Vagina (tissue), 2 donors: ENCODE data around the gene IRGQ.

Experiments
- POLR2AphosphoS5 ChIP-seq, 2 donors: sonication (generic); formaldehyde crosslinking; IDR thresholded peaks; one replicate each; pipeline ENCODE4 v1.9.0; 2017; ENCODE audit warnings: antibody characterized with exemption in 2 of 2, mild to moderate bottlenecking in 2 of 2, low read depth in 1 of 2; ENCODE audit not compliant: insufficient read depth in 1 of 2
- TF ChIP-seq, protein P1 (sequence below), 3 experiments: fragments of 450-650 bp in 2 of 3; fragments of 200-600 bp in 1 of 3; sonication (generic) in 1 of 3; IDR thresholded peaks; one replicate each; pipeline ENCODE4 v1.5.1; 2017 to 2019; ENCODE audit warnings: antibody characterized with exemption in 3 of 3, mild to moderate bottlenecking in 2 of 3, moderate library complexity in 2 of 3

- TF ChIP-seq, protein P1, sequence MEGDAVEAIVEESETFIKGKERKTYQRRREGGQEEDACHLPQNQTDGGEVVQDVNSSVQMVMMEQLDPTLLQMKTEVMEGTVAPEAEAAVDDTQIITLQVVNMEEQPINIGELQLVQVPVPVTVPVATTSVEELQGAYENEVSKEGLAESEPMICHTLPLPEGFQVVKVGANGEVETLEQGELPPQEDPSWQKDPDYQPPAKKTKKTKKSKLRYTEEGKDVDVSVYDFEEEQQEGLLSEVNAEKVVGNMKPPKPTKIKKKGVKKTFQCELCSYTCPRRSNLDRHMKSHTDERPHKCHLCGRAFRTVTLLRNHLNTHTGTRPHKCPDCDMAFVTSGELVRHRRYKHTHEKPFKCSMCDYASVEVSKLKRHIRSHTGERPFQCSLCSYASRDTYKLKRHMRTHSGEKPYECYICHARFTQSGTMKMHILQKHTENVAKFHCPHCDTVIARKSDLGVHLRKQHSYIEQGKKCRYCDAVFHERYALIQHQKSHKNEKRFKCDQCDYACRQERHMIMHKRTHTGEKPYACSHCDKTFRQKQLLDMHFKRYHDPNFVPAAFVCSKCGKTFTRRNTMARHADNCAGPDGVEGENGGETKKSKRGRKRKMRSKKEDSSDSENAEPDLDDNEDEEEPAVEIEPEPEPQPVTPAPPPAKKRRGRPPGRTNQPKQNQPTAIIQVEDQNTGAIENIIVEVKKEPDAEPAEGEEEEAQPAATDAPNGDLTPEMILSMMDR (IDR thresholded peaks at IDR 0.05): no peak
- TF ChIP-seq POLR2AphosphoS5 (IDR thresholded peaks at IDR 0.05; ENCODE audit: insufficient read depth in 1 of 2, low read depth in 1 of 2): no peak
These were observed 27.0 kb upstream of the IRGQ start for GRCh38 chr19:43622956-43623355.
